Smooth muscle cell (in vitro differentiated cells): ENCODE data around the gene PRPS1. TPM values are rescaled to one million over a fixed set of nuclear protein-coding genes. Genes with fewer than 3 reads are reported as not detected.
"Not testable (repeated sequence)": the region's sequence is repeated elsewhere in the genome, so short reads cannot be mapped to it uniquely, and the experiment has no call there.

Experiments
- DNase-seq: peaks from one replicate; lab custom pipeline; 2025; ENCODE audit not compliant: unreplicated experiment; lab: John Stamatoyannopoulos, UW
- H2AFZ ChIP-seq: fragments of 200-600 bp; sonication (generic); 2 replicates; pipeline ENCODE4 v1.6.0; 2016; ENCODE audit warnings: antibody characterized with exemption, low read depth, mild to moderate bottlenecking
- H3F3A ChIP-seq: fragments of 200-600 bp; sonication (generic); 2 replicates; pipeline ENCODE4 v1.6.0; 2017; ENCODE audit warnings: antibody characterized with exemption, low read depth
- H3K27ac ChIP-seq: fragments of 200-600 bp; sonication (generic); 2 replicates; pipeline ENCODE4 v1.5.1; 2016; ENCODE audit warnings: low read depth, mild to moderate bottlenecking
- H3K27me3 ChIP-seq: fragments of 200-600 bp; sonication (generic); 2 replicates; pipeline ENCODE4 v1.6.1; 2016; ENCODE audit warnings: low read depth, mild to moderate bottlenecking
- H3K36me3 ChIP-seq: fragments of 200-600 bp; sonication (generic); 2 replicates; pipeline ENCODE4 v1.5.1; 2016; ENCODE audit warnings: low read depth
- H3K4me1 ChIP-seq: fragments of 200-600 bp; sonication (generic); 2 replicates; pipeline ENCODE4 v1.5.1; 2016; ENCODE audit warnings: low read depth
- H3K4me2 ChIP-seq: fragments of 200-600 bp; sonication (generic); 2 replicates; pipeline ENCODE4 v1.6.0; 2016; ENCODE audit warnings: mild to moderate bottlenecking
- H3K4me3 ChIP-seq: fragments of 200-600 bp; sonication (generic); 2 replicates; pipeline ENCODE4 v1.5.1; 2016; ENCODE audit warnings: mild to moderate bottlenecking
- H3K79me2 ChIP-seq: fragments of 200-600 bp; sonication (generic); 2 replicates; pipeline ENCODE4 v1.6.0; 2016; ENCODE audit warnings: low read depth, mild to moderate bottlenecking
- H3K9ac ChIP-seq: fragments of 200-600 bp; sonication (generic); 2 replicates; pipeline ENCODE4 v1.6.0; 2016; ENCODE audit warnings: low read depth
- H3K9me3 ChIP-seq: fragments of 200-600 bp; sonication (generic); replicated peaks from 2 replicates; pipeline ENCODE4 v1.5.1; 2016; ENCODE audit warnings: low read depth
- H4K20me1 ChIP-seq: fragments of 200-600 bp; sonication (generic); 2 replicates; pipeline ENCODE4 v1.6.0; 2016; ENCODE audit warnings: low read depth
- WGBS: methylation state at CpG from one replicate; pipeline ENCODE4 v1.1.7; 2016; ENCODE audit warnings: low lambda C conversion rate; 5-methylcytosine and 5-hydroxymethylcytosine counted together
- polyA plus RNA-seq: library from polyadenylated mRNA; unstranded; fragments of >200 nt; fragmentation: Nextera tagmentation; extraction: Ambion mirVana; gene quantifications from 2 replicates; pipeline ENCODE4 v1.2.1, GENCODE V29; 2016
- total RNA-seq: library from RNA; depleted of rRNA; stranded (reverse); fragments of >200 nt; gene quantifications from 2 replicates; pipeline ENCODE4 v1.2.3, GENCODE V29; 2014
- TF ChIP-seq, protein P1 (sequence below): fragments of 200-600 bp; sonication (generic); IDR thresholded peaks from 2 replicates; pipeline ENCODE4 v1.5.1; 2017; ENCODE audit warnings: borderline replicate concordance, mild to moderate bottlenecking, antibody characterized with exemption; ENCODE audit not compliant: insufficient read depth, poor library complexity, severe bottlenecking

PRPS1 gene
- total and polyA plus RNA-seq, 2 experiments from 2014 or later: 51.7 to 60.5 TPM

DNA sequence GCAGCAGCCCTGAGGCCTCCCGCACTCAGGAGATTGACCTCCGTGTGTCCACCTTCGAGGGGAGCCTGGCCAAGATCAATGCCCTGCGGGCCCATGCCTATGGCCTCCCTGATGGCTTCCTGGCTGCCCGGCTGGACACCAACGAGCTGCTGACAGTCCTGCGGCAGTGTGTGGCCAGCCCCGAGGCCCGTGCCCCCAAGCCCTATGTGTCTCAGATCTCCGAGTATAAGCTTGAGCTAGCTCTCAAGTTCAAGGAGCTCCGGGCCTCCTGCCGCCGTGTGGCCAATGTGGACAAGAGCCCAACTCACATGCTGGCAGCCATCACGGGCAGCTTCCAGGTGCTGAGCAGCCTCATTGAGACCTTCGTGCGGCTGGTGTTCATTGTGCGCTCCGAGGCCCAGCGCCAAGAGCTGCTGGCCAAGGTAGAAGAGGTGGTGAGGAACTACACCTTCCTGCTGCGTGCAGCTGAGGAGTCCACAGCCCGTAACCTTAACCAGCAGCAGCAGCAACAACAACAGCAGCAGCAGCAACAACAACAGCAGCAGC lies 25.5 kb upstream of the PRPS1 start:
- Histone ChIP-seq H3K4me1 (no peaks in the 10 kb centered on the region), H3F3A (no peaks in the 10 kb centered on the region), H4K20me1 (no peaks in the 10 kb centered on the region), H3K9me3 (no peaks in the 10 kb centered on the region), H3K27me3 (no peaks in the 10 kb centered on the region), H3K9ac (no peak overlapping the region), H3K4me3 (no peak overlapping the region), H3K27ac (no peak overlapping the region), H3K36me3 (no peaks in the 10 kb centered on the region), H3K79me2 (no peaks in the 10 kb centered on the region), H2AFZ (no peak overlapping the region), H3K4me2 (no peak overlapping the region)
- TF ChIP-seq, protein P1, sequence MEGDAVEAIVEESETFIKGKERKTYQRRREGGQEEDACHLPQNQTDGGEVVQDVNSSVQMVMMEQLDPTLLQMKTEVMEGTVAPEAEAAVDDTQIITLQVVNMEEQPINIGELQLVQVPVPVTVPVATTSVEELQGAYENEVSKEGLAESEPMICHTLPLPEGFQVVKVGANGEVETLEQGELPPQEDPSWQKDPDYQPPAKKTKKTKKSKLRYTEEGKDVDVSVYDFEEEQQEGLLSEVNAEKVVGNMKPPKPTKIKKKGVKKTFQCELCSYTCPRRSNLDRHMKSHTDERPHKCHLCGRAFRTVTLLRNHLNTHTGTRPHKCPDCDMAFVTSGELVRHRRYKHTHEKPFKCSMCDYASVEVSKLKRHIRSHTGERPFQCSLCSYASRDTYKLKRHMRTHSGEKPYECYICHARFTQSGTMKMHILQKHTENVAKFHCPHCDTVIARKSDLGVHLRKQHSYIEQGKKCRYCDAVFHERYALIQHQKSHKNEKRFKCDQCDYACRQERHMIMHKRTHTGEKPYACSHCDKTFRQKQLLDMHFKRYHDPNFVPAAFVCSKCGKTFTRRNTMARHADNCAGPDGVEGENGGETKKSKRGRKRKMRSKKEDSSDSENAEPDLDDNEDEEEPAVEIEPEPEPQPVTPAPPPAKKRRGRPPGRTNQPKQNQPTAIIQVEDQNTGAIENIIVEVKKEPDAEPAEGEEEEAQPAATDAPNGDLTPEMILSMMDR: no peak
- DNase-seq: no peak
- WGBS: 94% methylated on average over 21 of the region's 21 CpGs

GRCh38 chrX:107603429-107604159 lies 24.7 kb upstream of the PRPS1 start:
- Histone ChIP-seq H3K9me3 (no peaks in the 10 kb centered on the region), H3K79me2 (no peaks in the 10 kb centered on the region), H3K9ac (no peak overlapping the region), H2AFZ (no peak overlapping the region), H3K27me3 (no peaks in the 10 kb centered on the region), H3K4me1 (no peaks in the 10 kb centered on the region), H3K36me3 (no peaks in the 10 kb centered on the region), H3K27ac (no peak overlapping the region), H3K4me2 (no peak overlapping the region), H4K20me1 (no peaks in the 10 kb centered on the region), H3F3A (no peaks in the 10 kb centered on the region), H3K4me3 (no peak overlapping the region)
- WGBS: 80% methylated on average over 13 of the region's 13 CpGs
- TF ChIP-seq, protein P1: no peak
- DNase-seq: no peak

- not testable (repeated sequence) for H3K4me1 ChIP-seq, H4K20me1 ChIP-seq, H3K36me3 ChIP-seq, H2AFZ ChIP-seq, DNase-seq, H3K4me3 ChIP-seq, H3K9ac ChIP-seq, H3F3A ChIP-seq, H3K27me3 ChIP-seq, H3K4me2 ChIP-seq, H3K9me3 ChIP-seq, H3K27ac ChIP-seq, H3K79me2 ChIP-seq
- WGBS: 80% methylated on average over 5 of the region's 5 CpGs
These were observed 19.2 kb upstream of the PRPS1 start for GRCh38 chrX:107609061-107609460.

GRCh38 chrX:107610667-107611066 lies 17.6 kb upstream of the PRPS1 start:
- Histone ChIP-seq H3F3A (no peaks in the 10 kb centered on the region), H3K9ac (no peak overlapping the region), H3K27ac (no peak overlapping the region), H2AFZ (no peak overlapping the region), H3K9me3 (no peaks in the 10 kb centered on the region), H3K79me2 (no peaks in the 10 kb centered on the region), H3K36me3 (no peaks in the 10 kb centered on the region), H3K4me1 (no peaks in the 10 kb centered on the region), H4K20me1 (no peaks in the 10 kb centered on the region), H3K4me2 (no peak overlapping the region), H3K27me3 (no peaks in the 10 kb centered on the region), H3K4me3 (no peak overlapping the region)
- WGBS: 70% methylated on average over 2 of the region's 2 CpGs
- no peak for DNase-seq
- TF ChIP-seq, protein P1: no peak
